Measurements from ENCODE around the gene QDPR.

The QDPR gene

DNA sequence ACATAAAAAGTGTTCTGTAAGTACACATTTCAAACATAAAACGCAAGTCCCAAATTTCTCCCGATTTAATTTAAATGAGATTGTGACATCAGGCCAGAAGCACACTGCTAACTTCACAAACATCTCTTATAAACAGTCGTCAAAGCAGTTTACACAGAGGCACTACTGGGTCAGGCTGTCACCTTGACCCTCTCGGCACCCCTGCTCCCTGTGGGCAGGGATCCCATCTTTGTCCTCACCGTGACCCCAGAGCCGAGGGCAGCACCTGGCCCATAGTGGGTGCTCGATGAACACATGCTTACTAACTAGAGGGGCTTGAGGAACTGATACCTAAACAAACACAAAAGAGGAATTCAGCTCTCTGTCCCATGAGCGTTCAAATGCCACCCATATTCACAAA lies 22.2 kb downstream of the QDPR start:
- H3K36me3 ChIP-seq (ENCODE audit: control insufficient read depth, insufficient read depth, low read length): peaks cover 16% of the 10 kb centered on the region
- no peak overlapping the region for H3K4me3 ChIP-seq (replicated peaks; ENCODE audit: low read depth, low read length)
- no peaks in the 10 kb centered on the region for H3K27me3 ChIP-seq (replicated peaks; ENCODE audit: control insufficient read depth, insufficient read depth, low read length)
- TF ChIP-seq, protein P1, sequence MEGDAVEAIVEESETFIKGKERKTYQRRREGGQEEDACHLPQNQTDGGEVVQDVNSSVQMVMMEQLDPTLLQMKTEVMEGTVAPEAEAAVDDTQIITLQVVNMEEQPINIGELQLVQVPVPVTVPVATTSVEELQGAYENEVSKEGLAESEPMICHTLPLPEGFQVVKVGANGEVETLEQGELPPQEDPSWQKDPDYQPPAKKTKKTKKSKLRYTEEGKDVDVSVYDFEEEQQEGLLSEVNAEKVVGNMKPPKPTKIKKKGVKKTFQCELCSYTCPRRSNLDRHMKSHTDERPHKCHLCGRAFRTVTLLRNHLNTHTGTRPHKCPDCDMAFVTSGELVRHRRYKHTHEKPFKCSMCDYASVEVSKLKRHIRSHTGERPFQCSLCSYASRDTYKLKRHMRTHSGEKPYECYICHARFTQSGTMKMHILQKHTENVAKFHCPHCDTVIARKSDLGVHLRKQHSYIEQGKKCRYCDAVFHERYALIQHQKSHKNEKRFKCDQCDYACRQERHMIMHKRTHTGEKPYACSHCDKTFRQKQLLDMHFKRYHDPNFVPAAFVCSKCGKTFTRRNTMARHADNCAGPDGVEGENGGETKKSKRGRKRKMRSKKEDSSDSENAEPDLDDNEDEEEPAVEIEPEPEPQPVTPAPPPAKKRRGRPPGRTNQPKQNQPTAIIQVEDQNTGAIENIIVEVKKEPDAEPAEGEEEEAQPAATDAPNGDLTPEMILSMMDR (IDR thresholded peaks at IDR 0.05; ENCODE audit: insufficient read depth, low read length, poor library complexity, severe bottlenecking): no peak
- no peak for DNase-seq (ENCODE audit: extremely low read depth, insufficient read length)

DNA sequence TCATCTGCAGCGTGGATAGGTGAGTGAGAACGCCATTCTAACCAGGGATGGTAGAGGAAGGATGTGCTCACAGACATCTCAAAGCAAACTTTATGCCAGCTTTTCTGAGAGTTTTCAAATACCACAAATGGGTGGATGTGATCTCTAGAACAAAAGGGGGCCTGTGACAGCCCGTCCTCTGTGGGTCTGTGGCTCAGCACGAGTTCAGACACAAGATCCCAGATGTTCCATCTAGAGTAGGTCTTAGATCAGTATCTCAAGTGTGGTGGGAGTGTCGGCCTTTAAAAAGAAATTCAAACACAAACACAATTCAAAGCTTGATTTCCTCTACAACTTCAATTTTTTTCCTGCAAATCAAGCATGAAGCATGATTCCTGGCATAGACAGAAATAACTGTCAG lies 22.8 kb downstream of the QDPR start:
- Histone ChIP-seq H3K4me3 (replicated peaks; ENCODE audit: low read depth, low read length) (no peak overlapping the region), H3K36me3 (ENCODE audit: control insufficient read depth, insufficient read depth, low read length) (peaks cover 16% of the 10 kb centered on the region), H3K27me3 (replicated peaks; ENCODE audit: control insufficient read depth, insufficient read depth, low read length) (no peaks in the 10 kb centered on the region)
- TF ChIP-seq, protein P1 (IDR thresholded peaks at IDR 0.05; ENCODE audit: insufficient read depth, low read length, poor library complexity, severe bottlenecking): no peak
- DNase-seq (ENCODE audit: extremely low read depth, insufficient read length): no peak

DNA sequence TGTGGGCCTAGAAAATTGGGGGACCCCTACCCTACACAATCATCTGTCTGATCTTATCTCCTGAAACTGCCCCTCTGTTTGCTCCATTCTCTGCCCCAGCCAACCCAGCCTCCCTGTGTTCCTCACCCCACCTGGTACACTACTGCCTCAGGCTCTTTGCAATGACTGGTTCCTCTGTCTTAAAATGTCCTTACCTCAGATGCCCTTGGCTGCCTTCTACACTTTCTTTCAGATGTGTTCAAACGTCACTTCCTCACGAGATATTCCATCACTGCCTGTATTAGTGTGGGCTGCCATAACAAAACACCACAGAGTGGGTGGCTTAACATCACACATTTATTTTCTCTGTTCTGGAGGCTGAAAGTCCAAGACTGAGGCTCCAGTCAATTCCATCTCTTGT lies 29.2 kb downstream of the QDPR start:
- TF ChIP-seq, protein P1 (IDR thresholded peaks at IDR 0.05; ENCODE audit: insufficient read depth, low read length, poor library complexity, severe bottlenecking): no peak
- no peak overlapping the region for H3K4me3 ChIP-seq (replicated peaks; ENCODE audit: low read depth, low read length)
- DNase-seq (ENCODE audit: extremely low read depth, insufficient read length): no peak
- no peaks in the 10 kb centered on the region for H3K27me3 ChIP-seq (replicated peaks; ENCODE audit: control insufficient read depth, insufficient read depth, low read length)
- H3K36me3 ChIP-seq (ENCODE audit: control insufficient read depth, insufficient read depth, low read length): peaks cover 1% of the 10 kb centered on the region; the same call in 1 of the 2 replicates

DNA sequence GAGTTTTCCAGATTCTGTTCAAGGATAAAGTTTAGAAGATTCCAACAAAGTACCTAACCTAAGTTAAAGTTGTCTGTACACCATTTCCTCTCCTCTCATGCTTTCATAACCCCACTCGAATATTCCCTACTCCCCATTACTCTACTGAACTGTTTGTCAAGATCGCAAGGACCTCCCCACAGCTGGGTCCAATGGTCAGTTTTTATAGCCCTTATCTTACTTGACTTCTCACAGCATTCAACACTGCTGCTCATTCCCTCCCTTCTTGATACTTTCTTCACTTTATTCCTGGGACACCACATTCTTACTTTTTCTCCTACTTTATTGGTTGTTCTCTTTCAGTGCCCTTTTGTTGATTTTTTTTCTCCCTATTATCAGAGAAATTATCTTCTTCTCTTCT lies 30.9 kb downstream of the QDPR start:
- Histone ChIP-seq H3K4me3 (replicated peaks; ENCODE audit: low read depth, low read length) (no peak overlapping the region), H3K36me3 (ENCODE audit: control insufficient read depth, insufficient read depth, low read length) (peaks cover 1% of the 10 kb centered on the region; the same call in 1 of the 2 replicates), H3K27me3 (replicated peaks; ENCODE audit: control insufficient read depth, insufficient read depth, low read length) (no peaks in the 10 kb centered on the region)
- DNase-seq (ENCODE audit: extremely low read depth, insufficient read length): no peak
- TF ChIP-seq, protein P1 (IDR thresholded peaks at IDR 0.05; ENCODE audit: insufficient read depth, low read length, poor library complexity, severe bottlenecking): no peak

DNA sequence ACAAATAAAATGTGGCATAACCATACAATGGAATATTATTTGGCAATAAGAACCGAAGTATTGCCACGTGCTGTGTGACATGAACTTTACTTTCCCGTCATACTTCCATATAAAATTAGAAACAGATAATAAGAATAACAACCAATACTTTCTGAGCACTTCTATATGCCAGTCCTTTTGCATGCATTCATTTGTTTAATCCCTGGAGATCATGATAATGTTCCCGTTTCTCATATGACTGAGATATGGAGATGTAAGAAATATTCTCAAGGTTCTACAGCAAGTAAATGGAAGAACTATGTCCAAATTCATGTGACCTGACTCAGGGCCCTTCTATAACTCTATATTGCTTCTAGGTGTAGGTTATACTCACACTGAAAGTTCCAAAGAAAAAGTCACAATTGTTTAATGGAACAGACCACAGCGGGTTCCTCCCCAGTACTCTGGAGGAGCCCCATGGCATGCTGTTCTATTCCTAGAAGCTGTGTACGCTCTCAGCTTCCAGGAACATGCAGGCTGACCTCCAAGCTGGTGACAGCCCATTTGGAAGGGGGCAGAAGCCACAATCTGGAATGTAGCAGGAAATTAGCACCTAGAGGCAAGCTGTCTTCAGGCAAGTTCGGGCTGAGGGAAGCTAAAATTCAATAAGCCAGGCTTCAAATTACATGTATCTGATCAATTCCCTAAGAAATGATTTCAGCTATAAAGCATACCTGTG lies 31.5 kb downstream of the QDPR start:
- H3K27me3 ChIP-seq (replicated peaks; ENCODE audit: control insufficient read depth, insufficient read depth, low read length): no peaks in the 10 kb centered on the region
- no peak for DNase-seq (ENCODE audit: extremely low read depth, insufficient read length)
- TF ChIP-seq, protein P1 (IDR thresholded peaks at IDR 0.05; ENCODE audit: insufficient read depth, low read length, poor library complexity, severe bottlenecking): no peak
- no peak overlapping the region for H3K4me3 ChIP-seq (replicated peaks; ENCODE audit: low read depth, low read length)
- H3K36me3 ChIP-seq (ENCODE audit: control insufficient read depth, insufficient read depth, low read length): peaks cover 1% of the 10 kb centered on the region; the same call in 1 of the 2 replicates

All from GM06990 (cell line).